Erythroblast (primary cell): ENCODE measurements around the gene PTH1R.
A peak's percentile ranks its signal among the peaks of the same experiment; 100 is the strongest.

Experiments used
- DNase-seq, 2 experiments: peaks; one replicate each; lab custom pipeline; 2025; lab: John Stamatoyannopoulos, UW
- GATA1 ChIP-seq: IDR thresholded peaks from 2 replicates; pipeline ENCODE4 v1.6.1; 2011; ENCODE audit warnings: low read depth, mild to moderate bottlenecking, control low read depth, low read length, moderate library complexity
- POLR2A ChIP-seq: IDR thresholded peaks from 2 replicates; pipeline ENCODE4 v1.6.1; 2011; ENCODE audit warnings: mild to moderate bottlenecking, low read length

The PTH1R gene

DNA sequence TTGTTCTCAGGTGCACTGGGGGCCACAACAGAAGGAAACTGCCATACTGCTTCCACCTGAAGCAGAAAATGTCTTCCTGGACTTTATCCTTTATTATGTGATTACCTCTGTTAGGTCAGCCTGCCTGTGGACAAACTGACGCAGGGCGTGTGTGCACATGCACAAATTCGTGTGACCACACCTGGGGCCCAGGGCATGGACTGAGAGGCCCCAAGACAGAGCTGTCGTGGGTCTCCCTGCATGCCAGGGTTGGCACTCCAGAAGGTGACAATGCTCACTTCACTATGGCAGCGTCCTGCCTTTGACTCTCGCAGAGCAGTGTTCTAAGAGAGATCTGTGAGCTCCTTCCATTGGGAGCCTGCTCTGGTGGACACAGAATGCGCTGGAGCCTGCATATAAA, 64.6 kb downstream of the PTH1R start:
- TF ChIP-seq POLR2A (no peak), GATA1 (no peak)
- DNase-seq = no peak

DNA sequence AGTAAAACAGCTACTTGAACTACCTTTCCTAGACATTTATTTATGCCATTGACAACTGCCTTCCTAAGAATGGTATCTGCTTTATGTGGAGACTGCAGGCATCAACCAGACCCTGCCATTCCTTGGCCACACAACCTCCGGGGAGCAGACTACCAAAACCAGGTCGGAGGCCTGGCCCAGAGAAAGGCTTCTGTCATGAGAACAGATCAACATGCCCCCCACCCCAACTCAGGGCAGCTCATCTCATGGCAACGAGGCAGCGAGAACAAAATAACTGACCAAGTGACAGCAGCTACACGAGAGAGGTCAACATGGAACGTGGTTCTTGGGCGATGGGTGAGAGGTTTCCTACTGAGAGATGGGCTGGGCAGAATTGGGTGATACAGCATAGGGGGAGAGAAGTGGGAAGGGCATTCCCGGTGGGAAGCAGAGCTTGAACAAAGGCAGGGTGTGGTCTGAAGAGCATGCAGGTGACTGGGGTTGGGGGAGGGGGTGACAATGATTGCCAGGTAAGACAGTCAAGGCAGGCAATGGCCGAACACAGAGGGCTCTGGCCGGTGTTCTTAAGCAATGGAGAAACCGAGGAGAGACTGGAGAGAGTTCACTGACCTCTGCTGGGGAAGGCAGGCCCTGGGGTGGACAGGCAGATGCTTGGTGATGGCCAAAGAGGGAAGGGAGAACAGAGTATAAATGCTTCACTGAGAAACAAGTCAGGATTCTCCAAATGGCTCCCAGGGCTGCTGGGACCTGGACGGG, 65.1 kb downstream of the PTH1R start:
- TF ChIP-seq GATA1 (no peak), POLR2A (no peak)
- no peak for DNase-seq

DNA sequence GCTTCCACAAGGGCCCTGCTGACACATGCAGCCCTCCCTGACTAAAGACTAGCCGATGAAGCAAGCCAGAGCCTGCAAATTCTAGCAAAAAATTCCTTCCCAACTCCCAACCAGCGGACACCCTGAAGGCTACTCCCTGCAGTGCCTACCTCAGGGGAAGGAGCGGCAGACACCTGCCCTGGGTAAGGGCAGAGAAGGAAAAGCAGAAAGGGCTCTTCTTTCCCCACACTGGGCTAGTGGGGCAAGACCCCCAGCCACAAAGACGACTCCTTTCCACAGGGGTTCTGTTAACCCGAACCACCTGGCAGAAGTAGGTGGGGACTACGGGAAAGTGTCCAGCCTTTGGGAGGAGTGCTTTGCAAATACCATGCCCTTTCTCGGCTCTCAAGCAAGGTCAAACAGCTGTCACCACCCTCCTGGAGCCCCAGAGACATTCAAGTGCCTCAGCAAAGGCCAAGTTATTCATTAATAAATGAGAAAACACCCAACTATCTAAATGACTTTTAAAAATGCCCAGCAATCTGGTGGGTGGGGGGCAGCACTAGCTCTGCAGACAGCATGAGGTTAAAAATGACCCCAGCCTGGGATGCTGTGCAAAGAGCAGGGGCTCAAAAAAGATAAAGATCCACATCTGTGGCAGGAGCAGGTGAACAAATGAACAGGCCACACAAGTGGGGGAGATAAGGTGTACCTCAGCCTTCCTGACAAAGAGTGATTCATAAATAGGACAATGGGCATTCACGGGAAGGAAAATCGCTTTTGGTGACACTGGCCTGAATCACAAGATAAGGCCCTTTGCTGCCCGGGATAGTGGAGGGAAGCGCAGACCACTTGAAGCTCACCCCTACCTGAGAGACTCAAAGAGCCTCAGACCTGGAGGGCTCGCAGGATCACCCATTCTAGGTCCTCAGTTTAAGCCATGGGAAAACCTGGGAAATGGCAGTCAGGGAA, 66.0 kb downstream of the PTH1R start:
- TF ChIP-seq GATA1 (no peak), POLR2A (no peak)
- no peak for DNase-seq

DNA sequence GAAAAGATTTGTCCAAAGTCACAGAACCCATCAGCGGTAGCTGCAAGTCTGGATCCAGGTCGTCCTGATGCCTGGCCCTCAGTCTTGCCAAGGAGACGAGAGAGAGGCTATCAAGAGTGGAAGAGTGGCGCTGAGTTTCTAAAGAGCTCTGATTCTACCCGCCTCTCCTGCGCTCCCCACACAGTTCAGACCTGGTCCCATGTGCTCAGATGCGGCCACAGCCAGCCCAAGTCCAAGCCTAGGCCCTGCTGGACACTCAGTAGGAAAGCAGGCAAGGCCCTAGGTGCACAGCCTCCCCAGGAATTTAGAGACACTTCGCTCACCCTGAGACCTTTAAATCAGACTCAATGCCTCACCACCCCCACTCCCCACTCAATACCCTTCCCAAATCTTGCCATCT, 66.7 kb downstream of the PTH1R start:
- DNase-seq = no peak
- TF ChIP-seq POLR2A (no peak), GATA1 (no peak)

DNA sequence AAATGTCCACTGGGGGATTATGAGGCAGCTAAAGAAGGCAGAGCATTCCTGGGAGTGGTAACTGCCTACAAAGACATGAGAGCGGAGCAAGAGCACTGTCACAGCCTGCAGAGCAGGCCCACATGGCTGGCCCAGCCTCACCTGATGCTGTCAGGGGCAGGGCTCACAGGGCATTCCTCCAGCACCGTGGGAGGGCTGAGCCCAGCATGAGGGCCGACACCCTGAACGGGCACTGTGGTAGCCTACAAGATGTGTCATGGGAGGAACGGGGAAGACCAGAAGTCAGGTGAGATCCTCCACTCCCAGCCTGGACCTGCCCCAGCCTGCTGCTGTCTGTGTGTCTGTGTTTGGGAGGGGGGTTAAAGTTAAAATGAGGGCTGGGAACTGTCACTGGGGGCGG, 68.9 kb downstream of the PTH1R start:
- no peak for TF ChIP-seq GATA1
- TF ChIP-seq POLR2A = no peak
- DNase-seq = no peak

DNA sequence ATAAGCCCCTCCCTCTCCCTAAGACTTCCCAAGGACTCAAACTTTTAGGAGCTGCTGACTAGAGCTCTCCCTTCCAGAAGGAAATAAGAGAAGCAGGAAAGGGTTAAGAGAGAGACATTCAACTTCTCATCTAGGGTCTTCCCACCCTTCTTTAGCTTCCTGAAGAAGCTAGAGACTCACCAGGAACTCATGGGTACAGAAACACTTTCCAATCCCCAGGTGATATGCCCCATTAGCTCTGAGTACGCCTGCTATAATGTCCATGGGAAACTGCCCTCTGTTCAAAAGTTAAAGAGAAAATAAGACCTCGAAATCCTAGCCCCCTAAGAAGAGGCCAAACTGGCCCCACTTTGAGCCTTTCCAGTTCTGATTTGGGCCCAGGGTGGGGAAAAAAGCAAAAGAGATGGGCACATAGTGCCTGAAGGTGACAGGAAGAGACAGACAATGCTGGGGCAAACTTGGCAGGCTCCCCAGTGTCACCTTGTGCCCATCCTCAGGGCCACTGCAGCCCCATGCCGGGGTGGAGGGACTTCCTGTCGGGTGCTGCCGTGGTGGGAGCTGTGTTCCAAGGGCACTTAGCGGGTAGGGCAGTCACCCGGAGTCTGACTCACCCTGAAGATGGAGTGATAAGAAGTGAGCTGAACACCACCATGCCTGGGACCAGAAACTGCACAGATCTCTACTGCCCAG, 69.5 kb downstream of the PTH1R start:
- DNase-seq = peak; percentile 82 to 87
- TF ChIP-seq POLR2A = peak; percentile 17
- TF ChIP-seq GATA1 = peak; percentile 45

DNA sequence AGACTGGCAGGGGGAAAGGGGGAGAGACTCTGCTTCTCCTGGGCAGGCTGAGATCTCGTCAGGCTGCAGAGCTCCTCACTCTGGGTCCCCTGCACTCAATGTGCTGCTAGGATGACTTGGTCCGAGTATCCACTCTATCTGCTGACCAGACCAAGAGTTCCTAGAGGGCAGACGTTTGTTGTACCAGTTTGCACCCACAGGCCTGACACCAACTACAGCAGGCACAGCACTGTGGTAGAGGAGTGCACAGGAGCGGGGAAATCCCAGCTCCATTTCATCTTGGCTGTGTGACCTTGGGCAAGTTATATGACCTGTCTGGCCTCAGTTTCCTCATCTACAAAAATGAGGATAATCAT, 70.0 kb downstream of the PTH1R start:
- DNase-seq = no peak
- TF ChIP-seq POLR2A = peak; percentile 0
- peak; percentile 7 for TF ChIP-seq GATA1

DNA sequence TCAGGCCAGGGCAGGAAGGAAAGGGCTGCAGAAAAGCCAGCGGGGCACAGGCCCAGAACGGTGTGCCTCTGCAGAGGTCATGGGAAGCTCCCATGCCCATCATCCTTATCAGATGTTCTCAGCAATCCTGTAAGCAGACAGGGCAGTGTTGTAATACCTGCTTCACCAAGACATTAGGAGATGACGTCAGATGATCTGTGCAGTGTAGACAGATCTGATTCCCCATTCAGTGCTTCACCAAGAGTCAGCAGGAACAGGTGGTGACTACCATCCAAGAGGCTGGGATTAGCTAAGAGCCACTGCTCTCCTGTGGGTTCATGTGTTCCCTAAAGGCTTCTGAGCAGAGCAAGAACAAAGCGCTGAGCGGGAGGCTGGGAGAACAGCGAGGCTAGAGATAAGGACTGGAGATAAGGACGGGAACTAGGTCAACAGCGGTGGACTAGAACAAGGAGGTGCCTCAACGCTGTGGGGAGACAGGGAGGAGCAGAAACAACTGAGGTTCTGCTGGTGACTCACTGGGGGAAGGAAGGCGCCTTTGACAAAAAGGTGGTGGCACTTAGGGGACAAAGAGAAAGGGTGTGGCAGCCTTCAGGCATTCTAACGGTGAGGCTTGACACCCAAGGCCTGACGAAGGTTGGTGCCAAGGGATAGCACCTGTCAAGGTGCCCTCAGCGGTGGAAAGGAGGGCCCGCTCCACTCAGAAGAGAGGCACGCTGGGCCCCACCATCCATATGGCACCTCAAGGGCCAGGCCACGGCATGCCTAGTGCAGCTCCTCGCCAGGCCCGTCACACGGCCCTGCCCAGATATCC, 70.7 kb downstream of the PTH1R start:
- TF ChIP-seq GATA1 (peak; percentile 66), POLR2A (peak; percentile 35)
- peak; percentile 77 to 82 for DNase-seq

DNA sequence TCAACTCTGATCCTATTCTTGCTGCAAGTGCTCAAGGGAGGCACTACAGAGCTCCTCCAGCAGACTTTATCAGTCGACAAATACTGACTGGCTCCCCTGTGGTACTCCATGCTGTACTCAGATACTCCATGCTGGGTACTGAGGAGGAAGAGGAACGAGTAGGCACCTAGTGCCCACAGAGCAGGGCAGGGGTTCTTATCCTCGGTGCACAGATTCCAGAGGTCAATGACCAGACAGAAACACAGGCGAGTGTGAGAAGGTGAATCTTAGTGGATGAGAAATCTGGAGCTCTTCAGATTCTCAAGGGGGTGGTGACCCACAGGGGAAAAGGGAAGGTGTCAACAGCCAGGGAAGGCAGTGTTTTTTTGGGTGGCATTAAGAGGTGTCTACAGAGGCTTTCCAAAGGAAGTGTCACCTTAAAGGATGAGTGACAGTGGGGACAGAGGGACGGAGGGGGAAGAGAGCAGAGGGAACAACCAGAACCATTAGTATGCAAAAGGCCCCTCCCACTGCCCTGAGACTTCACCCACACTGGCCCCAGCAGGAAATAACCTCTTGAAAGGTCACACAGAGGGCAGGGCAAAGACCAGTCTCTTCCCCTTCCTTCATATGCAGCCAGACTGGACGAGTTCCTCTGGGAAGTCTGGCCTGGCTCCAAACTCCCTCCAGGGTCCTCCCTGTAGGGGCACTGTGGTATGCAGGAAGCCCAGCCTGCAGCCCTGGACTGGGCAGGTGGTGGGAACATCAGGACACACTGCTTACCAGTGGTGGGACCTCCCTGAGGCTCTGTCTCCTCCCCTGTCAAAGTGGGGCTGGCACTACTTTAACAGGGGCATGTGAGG, 71.5 kb downstream of the PTH1R start:
- TF ChIP-seq GATA1 (no peak), POLR2A (no peak)
- DNase-seq = no peak

DNA sequence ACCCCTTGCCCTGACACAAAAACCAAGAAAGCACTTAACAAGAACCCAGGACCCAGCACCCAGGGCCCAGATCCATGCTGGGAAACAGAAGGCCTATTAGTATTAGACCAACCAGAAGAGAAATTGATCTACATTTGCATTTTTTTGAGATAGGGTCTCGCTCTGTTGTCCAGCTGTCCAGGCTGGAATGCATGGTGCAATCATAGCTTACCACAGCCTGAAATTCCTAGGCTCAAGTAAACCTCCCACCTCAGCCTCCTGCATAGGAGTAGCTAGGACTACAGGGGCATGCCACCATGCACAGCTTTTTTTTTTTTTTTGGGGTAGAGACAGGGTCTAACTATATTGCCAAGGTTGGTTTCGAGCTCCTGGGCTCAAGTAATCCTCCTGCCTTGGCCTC, 72.7 kb downstream of the PTH1R start:
- no peak for DNase-seq
- no peak for TF ChIP-seq POLR2A
- TF ChIP-seq GATA1 = no peak

DNA sequence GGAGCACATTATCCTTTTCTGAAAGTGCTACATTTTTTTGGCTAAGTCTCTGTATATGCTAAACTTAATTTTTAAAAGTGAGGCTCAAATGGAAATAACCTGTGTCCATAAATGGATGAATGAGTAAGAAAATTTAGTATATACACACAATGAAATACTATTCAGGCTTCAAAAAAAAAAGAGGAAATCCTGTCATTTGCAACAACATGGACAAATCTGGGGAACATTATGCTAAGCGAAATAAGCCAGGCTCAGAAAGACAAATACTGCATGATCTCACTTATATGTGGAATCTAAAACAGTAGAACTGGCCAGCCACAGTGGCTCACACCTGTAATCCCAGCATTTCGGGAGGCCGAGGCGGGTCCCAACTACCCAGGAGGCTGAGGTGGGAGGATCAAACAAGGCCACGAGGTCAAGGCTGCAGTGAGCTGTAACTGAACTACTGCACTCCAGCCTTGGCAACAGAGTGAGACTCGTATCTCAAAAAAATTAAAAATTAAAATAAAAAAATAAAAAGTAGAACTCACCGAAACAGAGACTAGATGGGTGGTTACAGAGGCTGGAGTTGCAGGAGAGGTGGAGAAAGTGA, 73.2 kb downstream of the PTH1R start:
- TF ChIP-seq GATA1 (no peak), POLR2A (no peak)
- no peak for DNase-seq

DNA sequence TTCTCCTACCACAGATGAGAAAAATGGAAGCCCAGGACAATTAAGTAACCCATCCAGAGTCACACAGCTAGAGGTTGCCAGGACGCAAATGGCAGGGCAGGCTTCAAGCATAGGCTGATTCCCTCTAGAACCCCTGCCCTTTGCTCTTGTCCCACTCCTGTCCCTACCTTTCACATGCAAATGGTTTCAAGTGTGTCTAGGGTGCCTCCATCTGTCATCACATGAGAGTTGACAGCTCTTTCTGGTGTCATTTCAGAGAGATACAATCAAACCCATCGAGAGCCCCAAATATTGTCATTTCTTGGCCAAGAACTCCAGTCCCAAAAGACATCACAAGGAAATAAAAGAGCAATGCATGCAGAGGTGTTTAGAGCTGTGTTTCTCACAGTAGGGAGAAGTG, 75.3 kb downstream of the PTH1R start:
- no peak for DNase-seq
- TF ChIP-seq POLR2A (no peak), GATA1 (no peak)
